HepG2 (cell line): ENCODE measurements around the gene EXOC6B. TPM values are rescaled to one million over a fixed set of nuclear protein-coding genes. Genes with fewer than 3 reads are reported as not detected.

Source experiments
- ATAC-seq: fragments of 200-7000 bp; cut with Tn5 transposase; 3 replicates; pipeline ENCODE4 v1.9.1; 2020; ENCODE audit warnings: mild to moderate bottlenecking, moderate library complexity
- BruUV-seq: library from RNA; stranded (reverse); fragments of 400-500 nt; replicated peaks from 2 replicates; lab custom pipeline; 2021; lab: Mats Ljungman, UMichigan
- CTCF ChIA-PET: fragments of 300-600 bp; formaldehyde crosslinking; extraction: SDS; loops from one replicate; lab custom pipeline; 2021; ENCODE audit warnings: low total read pairs, inconsistent platforms, low intra/inter-chr PET ratio; lab: Yijun Ruan, JAX
- POLR2A ChIA-PET: fragments of 350-600 bp; sonication (Branson Sonifier 250); formaldehyde crosslinking; loops from one replicate; lab custom pipeline; 2020; ENCODE audit warnings: antibody characterized with exemption, inconsistent platforms; lab: Yijun Ruan, JAX
- DNase-seq: peaks from one replicate; pipeline ENCODE4 v3.0.0-alpha.2; 2015; ENCODE audit warnings: low spot score
- FAIRE-seq: peaks from 3 replicates; lab custom pipeline; 2011; peaks lifted over from hg19 to GRCh38; lab: Jason Lieb, UNC
- H2AFZ ChIP-seq: one replicate; pipeline ENCODE4 v1.6.1; 2011; ENCODE audit warnings: low read length, inconsistent platforms
- H3K27ac ChIP-seq: fragments of 300-600 bp; 3 replicates; pipeline ENCODE4 v1.8.0; 2011; ENCODE audit warnings: mixed run types, mild to moderate bottlenecking, mixed read lengths, low read length, inconsistent platforms; ENCODE audit not compliant: insufficient read depth; ENCODE audit errors: extremely low read length
- H3K27me3 ChIP-seq, 2 experiments: fragments of 200-600 bp in 1 of 2; 2 replicates in 1 of 2; 3 replicates in 1 of 2; pipeline versions ENCODE4 v1.6.0 to v1.8.0; 2011; ENCODE audit warnings: low read length in 2 of 2, mild to moderate bottlenecking in 2 of 2, moderate library complexity in 2 of 2, inconsistent platforms in 1 of 2; ENCODE audit not compliant: insufficient read depth in 2 of 2, control insufficient read depth in 1 of 2
- H3K36me3 ChIP-seq, 2 experiments: fragments of 200-600 bp in 1 of 2; replicated peaks in 1 of 2; 2 replicates in 1 of 2; 3 replicates in 1 of 2; pipeline versions ENCODE4 v1.5.1 to v1.8.0; 2011; ENCODE audit warnings: low read length in 2 of 2, inconsistent platforms in 1 of 2; ENCODE audit not compliant: insufficient read depth in 2 of 2, control insufficient read depth in 1 of 2
- H3K4me1 ChIP-seq: 2 replicates; pipeline ENCODE4 v1.5.1; 2012; ENCODE audit warnings: low read length, inconsistent platforms; ENCODE audit not compliant: insufficient read depth
- H3K4me2 ChIP-seq: 2 replicates; pipeline ENCODE4 v1.6.0; 2011; ENCODE audit warnings: low read depth, low read length, inconsistent platforms
- H3K4me3 ChIP-seq, 3 experiments: fragments of 200-600 bp in 1 of 3; sonication (generic), shearing (Covaris generic) in 1 of 3; replicated peaks in 1 of 3; 2 replicates each; pipeline ENCODE4 v1.5.1; 2011 to 2016; ENCODE audit warnings: low read length in 3 of 3, inconsistent platforms in 2 of 3, low read depth in 2 of 3, mild to moderate bottlenecking in 2 of 3, control low read depth in 1 of 3, mixed read lengths in 1 of 3; ENCODE audit not compliant: insufficient read depth in 1 of 3
- H3K79me2 ChIP-seq: one replicate; pipeline ENCODE4 v1.6.1; 2011; ENCODE audit warnings: low read length, inconsistent platforms; ENCODE audit not compliant: insufficient read depth
- H3K9ac ChIP-seq: 2 replicates; pipeline ENCODE4 v1.6.0; 2011; ENCODE audit warnings: mild to moderate bottlenecking, low read depth, low read length, inconsistent platforms; ENCODE audit not compliant: insufficient read depth
- H3K9me3 ChIP-seq: 2 replicates; pipeline ENCODE4 v1.5.1; 2012; ENCODE audit warnings: mild to moderate bottlenecking, low read length
- H4K20me1 ChIP-seq: 2 replicates; pipeline ENCODE4 v1.6.0; 2011; ENCODE audit warnings: inconsistent platforms, mild to moderate bottlenecking, low read length, moderate library complexity; ENCODE audit not compliant: insufficient read depth
- ERF ChIP-seq: IDR thresholded peaks from 2 replicates; pipeline ENCODE4 v1.6.1; 2018; ENCODE audit warnings: missing biosample characterization, missing genetic modification reagents
- KLF6 ChIP-seq: IDR thresholded peaks from 2 replicates; pipeline ENCODE4 v1.8.0; 2016; ENCODE audit warnings: missing biosample characterization, missing genetic modification reagents
- KMT2B ChIP-seq: IDR thresholded peaks from 2 replicates; pipeline ENCODE4 v1.6.1; 2016; ENCODE audit warnings: missing genetic modification reagents, missing compliant biosample characterization
- ZNF775 ChIP-seq: sonication (generic); formaldehyde crosslinking; IDR thresholded peaks from 2 replicates; pipeline ENCODE4 v1.4.0; 2020; ENCODE audit warnings: missing genetic modification reagents, mild to moderate bottlenecking, moderate library complexity, borderline replicate concordance
- WGBS: methylation state at CpG from one replicate; pipeline ENCODE4 v1.1.6; 2017; ENCODE audit warnings: low lambda C conversion rate; 5-methylcytosine and 5-hydroxymethylcytosine counted together
- in situ Hi-C: cut with HindIII; loops from 2 replicates; pipeline ENCODE4 v1.10.0; 2017; ENCODE audit warnings: low pct_unique_long_range_greater_than_20kb; ENCODE audit not compliant: extremely low pct_ligation_motif_present
- intact Hi-C: fragments of 100-400 bp; cut with micrococcal nuclease; formaldehyde crosslinking; loops from one replicate; pipeline ENCODE4 v1.10.0; 2022; ENCODE audit not compliant: unreplicated experiment
- polyA plus RNA-seq, 8 experiments: library from polyadenylated mRNA; depleted of rRNA in 3 of 8; stranded (reverse) in 7 of 8; unstranded in 1 of 8; fragments of >200 nt; fragmentation: Illumina TruSeq in 4 of 8; extraction: Trizol in 4 of 8; gene quantifications; 2 replicates each; pipeline versions ENCODE4 v1.2.1 to v1.2.3, GENCODE V29; 2011 to 2016; ENCODE audit warnings: low read depth in 4 of 8, missing spikeins in 1 of 8, mixed read lengths in 1 of 8; ENCODE audit not compliant: insufficient read depth in 1 of 8
- total RNA-seq, 5 experiments: library from RNA; depleted of rRNA; stranded (reverse); fragments of >200 nt; fragmentation: Illumina TruSeq; extraction: Trizol; gene quantifications; 2 replicates each; pipeline ENCODE4 v1.2.3, GENCODE V29; 2016; ENCODE audit warnings: low read depth in 1 of 5
- TF ChIP-seq, protein P1 (sequence below): sonication (generic); formaldehyde crosslinking; IDR thresholded peaks from 2 replicates; pipeline ENCODE4 v1.4.0; 2020; ENCODE audit warnings: missing genetic modification reagents, mild to moderate bottlenecking, borderline replicate concordance

EXOC6B gene
- total and polyA plus RNA-seq, 2 of the 13 experiments (the other 11 are each of a cell fraction or from before 2014, with no cell fraction given), result 9.1 to 15.9 TPM

DNA sequence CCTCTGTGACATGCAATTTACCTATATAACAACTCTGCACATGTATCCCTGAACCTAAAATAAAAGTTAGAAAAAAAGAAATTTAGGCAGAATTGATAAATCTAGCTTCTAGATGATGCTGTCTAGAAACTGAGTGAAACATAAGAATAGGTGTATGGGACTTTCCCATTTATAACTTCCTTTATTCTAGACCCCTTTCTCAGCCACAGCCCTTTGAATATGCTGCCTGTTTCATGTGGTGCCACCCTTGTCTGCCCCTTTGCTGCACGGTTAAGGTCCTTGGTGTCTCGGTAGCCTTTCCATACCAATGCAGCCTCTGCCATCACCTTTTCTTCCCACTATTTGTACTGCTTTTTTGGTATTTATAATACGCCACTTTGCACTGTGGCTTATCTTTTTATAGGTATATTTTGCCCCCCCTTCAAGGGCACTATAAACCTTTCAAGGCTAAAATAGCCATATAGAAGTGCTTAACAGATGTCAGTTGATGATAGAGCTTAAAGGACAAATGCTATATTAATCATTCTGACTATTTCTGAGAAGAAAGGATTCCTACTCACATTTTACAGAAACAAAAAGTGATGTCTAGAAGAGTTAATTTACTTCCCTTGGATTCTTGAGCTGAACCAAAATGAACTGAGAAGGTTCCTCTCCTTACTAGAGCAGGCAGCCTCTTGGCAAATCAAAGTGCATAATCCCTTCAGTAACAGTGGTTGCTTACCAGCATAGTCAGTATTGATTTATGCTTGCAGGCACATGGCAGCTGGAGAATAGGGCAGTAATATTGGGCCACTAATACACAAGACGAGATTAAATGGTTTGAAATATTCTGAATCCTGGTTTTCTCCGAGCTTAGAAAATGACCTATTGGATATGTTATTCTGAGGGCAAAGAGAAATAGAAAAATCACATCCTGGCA, 590.1 kb downstream of the EXOC6B start:
- H3K9ac ChIP-seq, result no peak overlapping the region
- H3K27ac ChIP-seq, result no peak overlapping the region
- intact Hi-C loops (no loop called here), in situ Hi-C loops (no loop called here)
- no peaks in the 10 kb centered on the region for H3K27me3 ChIP-seq
- FAIRE-seq (no peak), DNase-seq (no peak), ATAC-seq (no peak)
- H3K4me2 ChIP-seq, result no peak overlapping the region
- WGBS, result 92% methylated on average over 5 of the region's 5 CpGs
- CTCF ChIA-PET, result no interaction called here
- no peaks in the 10 kb centered on the region for H4K20me1 ChIP-seq
- no peak overlapping the region for H2AFZ ChIP-seq
- H3K4me3 ChIP-seq, result no peak overlapping the region
- no peaks in the 10 kb centered on the region for H3K9me3 ChIP-seq
- TF ChIP-seq KLF6, result no peak
- no peak for TF ChIP-seq ERF (CRISPR knock-in tag)
- TF ChIP-seq, protein P1, sequence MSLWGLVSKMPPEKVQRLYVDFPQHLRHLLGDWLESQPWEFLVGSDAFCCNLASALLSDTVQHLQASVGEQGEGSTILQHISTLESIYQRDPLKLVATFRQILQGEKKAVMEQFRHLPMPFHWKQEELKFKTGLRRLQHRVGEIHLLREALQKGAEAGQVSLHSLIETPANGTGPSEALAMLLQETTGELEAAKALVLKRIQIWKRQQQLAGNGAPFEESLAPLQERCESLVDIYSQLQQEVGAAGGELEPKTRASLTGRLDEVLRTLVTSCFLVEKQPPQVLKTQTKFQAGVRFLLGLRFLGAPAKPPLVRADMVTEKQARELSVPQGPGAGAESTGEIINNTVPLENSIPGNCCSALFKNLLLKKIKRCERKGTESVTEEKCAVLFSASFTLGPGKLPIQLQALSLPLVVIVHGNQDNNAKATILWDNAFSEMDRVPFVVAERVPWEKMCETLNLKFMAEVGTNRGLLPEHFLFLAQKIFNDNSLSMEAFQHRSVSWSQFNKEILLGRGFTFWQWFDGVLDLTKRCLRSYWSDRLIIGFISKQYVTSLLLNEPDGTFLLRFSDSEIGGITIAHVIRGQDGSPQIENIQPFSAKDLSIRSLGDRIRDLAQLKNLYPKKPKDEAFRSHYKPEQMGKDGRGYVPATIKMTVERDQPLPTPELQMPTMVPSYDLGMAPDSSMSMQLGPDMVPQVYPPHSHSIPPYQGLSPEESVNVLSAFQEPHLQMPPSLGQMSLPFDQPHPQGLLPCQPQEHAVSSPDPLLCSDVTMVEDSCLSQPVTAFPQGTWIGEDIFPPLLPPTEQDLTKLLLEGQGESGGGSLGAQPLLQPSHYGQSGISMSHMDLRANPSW, result no peak
- no peak for TF ChIP-seq KMT2B (CRISPR knock-in tag)
- no peak for TF ChIP-seq ZNF775 (CRISPR knock-in tag)
- no peaks in the 10 kb centered on the region for H3K79me2 ChIP-seq
- no TSS peak for BruUV-seq
- POLR2A ChIA-PET, result no interaction called here
- no peaks in the 10 kb centered on the region for H3K4me1 ChIP-seq
- H3K36me3 ChIP-seq, result no peaks in the 10 kb centered on the region
